Ovary (tissue), 9 donors: Measurements from ENCODE around the gene MYL12A. TPM values are rescaled to one million over a fixed set of nuclear protein-coding genes. Genes with fewer than 3 reads are reported as not detected.

Experiments
- DNase-seq, 5 donors: peaks; one replicate each; pipeline ENCODE4 v3.0.0-alpha.2; 2019 to 2020
- H3K27ac ChIP-seq, 2 donors: fragments of 200-600 bp; one replicate each; pipeline versions ENCODE4 v1.5.1 to v1.8.0; 2019 to 2022
- H3K27me3 ChIP-seq: fragments of 200-600 bp; one replicate; pipeline ENCODE4 v1.8.0; 2022
- H3K36me3 ChIP-seq: fragments of 200-600 bp; sonication (generic); one replicate; pipeline ENCODE4 v1.5.1; 2019
- H3K4me1 ChIP-seq: one replicate; pipeline ENCODE4 v1.8.1; 2013; ENCODE audit warnings: mild to moderate bottlenecking, moderate library complexity; ENCODE audit not compliant: insufficient read depth
- H3K4me3 ChIP-seq: fragments of 200-600 bp; sonication (generic); one replicate; pipeline ENCODE4 v1.5.1; 2017
- H3K9me3 ChIP-seq, 2 donors: fragments of 200-600 bp in 1 of 2; sonication (generic) in 1 of 2; one replicate each; pipeline versions ENCODE4 v1.5.1 to v1.8.1; 2013 to 2019; ENCODE audit warnings: mild to moderate bottlenecking in 1 of 2, moderate library complexity in 1 of 2
- EP300 ChIP-seq: sonication (generic); formaldehyde crosslinking; IDR thresholded peaks from one replicate; pipeline ENCODE4 v1.6.1; 2017; ENCODE audit warnings: antibody characterized with exemption
- POLR2A ChIP-seq: fragments of 450-650 bp; IDR thresholded peaks from one replicate; pipeline ENCODE4 v1.6.1; 2017; ENCODE audit warnings: antibody characterized with exemption, mild to moderate bottlenecking, moderate library complexity
- WGBS, 3 donors: extraction: QIAGEN DNeasy Blood & Tissue Kit in 1 of 3; methylation state at CpG; one replicate each; pipeline versions ENCODE4 v1.1.5 to v1.1.7; 2013 to 2017; 5-methylcytosine and 5-hydroxymethylcytosine counted together
- intact Hi-C, 4 donors: fragments of 100-400 bp; cut with DNase I; formaldehyde crosslinking; loops; one replicate each; pipeline versions ENCODE4 v1.11.0 to v1.15.1; 2022 to 2023
- polyA plus RNA-seq, 2 donors: library from polyadenylated mRNA; stranded (reverse); fragments of 200-250 nt in 1 of 2; fragments of 350-450 nt in 1 of 2; fragmentation: Illumina TruSeq in 1 of 2; extraction: RNeasy Lipid Tissue Mini Kit (QIAGEN cat#74804) in 1 of 2; gene quantifications; one replicate each; pipeline ENCODE4 v1.2.3, GENCODE V29; 2013 to 2014
- total RNA-seq, 7 donors: library from RNA; depleted of rRNA in 2 of 7; stranded (reverse); fragments of >200 nt in 2 of 7; fragmentation: NEBNext Ultra II Directional in 3 of 7; extraction: Animal tissue kit (Norgen Biotek cat#: 25700) in 3 of 7; gene quantifications; one replicate each; pipeline versions ENCODE4 v1.1.0 to v1.2.4, GENCODE V29; 2016 to 2023
- TF ChIP-seq, protein P1 (sequence below), 3 donors: fragments of 450-650 bp in 2 of 3; fragments of 200-600 bp in 1 of 3; IDR thresholded peaks; one replicate each; pipeline versions ENCODE4 v1.5.1 to v1.8.0; 2016 to 2022; ENCODE audit warnings: antibody characterized with exemption in 3 of 3, mild to moderate bottlenecking in 1 of 3
- donor health status: DM: no; HTN: no; CAD: no; lungs with moderate emphysema.
- donor health status: DM: no; HTN: no; CAD: no.
- donor health status: Bipolar disorder and iron deficiency.
- donor health status: DM: yes; HTN: yes; CAD: no.
- donor health status: DM: no; HTN: no; CAD: no.
- donor health status: DM: yes; HTN: yes; CAD: no.

Gene MYL12A
- total and polyA plus RNA-seq, 9 donors: 137 to 595 (median 246) TPM

DNA sequence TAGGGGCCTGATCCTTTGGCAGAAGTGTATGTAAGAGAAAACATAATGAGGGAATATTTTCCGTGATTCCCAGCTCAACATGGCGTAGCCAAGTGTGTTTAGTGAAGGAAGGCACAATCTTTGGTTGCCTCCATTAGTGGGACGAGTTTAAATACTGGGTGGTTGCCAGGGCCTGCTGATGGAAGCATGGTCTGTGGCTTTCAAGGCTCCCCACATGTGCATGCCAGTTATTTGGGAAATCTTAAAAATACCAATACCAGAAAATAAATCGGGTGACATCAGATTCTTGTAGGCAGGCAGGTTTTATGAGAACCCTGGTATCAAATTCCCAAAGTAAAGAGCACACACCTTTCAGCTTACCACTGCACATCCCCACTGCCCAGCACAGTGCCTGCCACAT lies 7.1 kb downstream of the MYL12A start:
- DNase-seq: no peak
- H3K27ac ChIP-seq: no peak overlapping the region
- WGBS, 3 donors: 81 to 86% (median 82%) methylated on average over 4 of the region's 4 CpGs
- H3K4me1 ChIP-seq: peaks cover 4% of the 10 kb centered on the region
- no peaks in the 10 kb centered on the region for H3K36me3 ChIP-seq
- TF ChIP-seq, protein P1, sequence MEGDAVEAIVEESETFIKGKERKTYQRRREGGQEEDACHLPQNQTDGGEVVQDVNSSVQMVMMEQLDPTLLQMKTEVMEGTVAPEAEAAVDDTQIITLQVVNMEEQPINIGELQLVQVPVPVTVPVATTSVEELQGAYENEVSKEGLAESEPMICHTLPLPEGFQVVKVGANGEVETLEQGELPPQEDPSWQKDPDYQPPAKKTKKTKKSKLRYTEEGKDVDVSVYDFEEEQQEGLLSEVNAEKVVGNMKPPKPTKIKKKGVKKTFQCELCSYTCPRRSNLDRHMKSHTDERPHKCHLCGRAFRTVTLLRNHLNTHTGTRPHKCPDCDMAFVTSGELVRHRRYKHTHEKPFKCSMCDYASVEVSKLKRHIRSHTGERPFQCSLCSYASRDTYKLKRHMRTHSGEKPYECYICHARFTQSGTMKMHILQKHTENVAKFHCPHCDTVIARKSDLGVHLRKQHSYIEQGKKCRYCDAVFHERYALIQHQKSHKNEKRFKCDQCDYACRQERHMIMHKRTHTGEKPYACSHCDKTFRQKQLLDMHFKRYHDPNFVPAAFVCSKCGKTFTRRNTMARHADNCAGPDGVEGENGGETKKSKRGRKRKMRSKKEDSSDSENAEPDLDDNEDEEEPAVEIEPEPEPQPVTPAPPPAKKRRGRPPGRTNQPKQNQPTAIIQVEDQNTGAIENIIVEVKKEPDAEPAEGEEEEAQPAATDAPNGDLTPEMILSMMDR (IDR thresholded peaks at IDR 0.05): no peak
- TF ChIP-seq POLR2A: no peak
- TF ChIP-seq EP300: no peak
- H3K9me3 ChIP-seq: no peaks in the 10 kb centered on the region
- H3K4me3 ChIP-seq: no peak overlapping the region
- H3K27me3 ChIP-seq: no peaks in the 10 kb centered on the region
- intact Hi-C loops: no loop called here

- Histone ChIP-seq H3K4me1 (peaks cover 6% of the 10 kb centered on the region), H3K27me3 (no peaks in the 10 kb centered on the region), H3K27ac (no peak overlapping the region), H3K36me3 (no peaks in the 10 kb centered on the region), H3K4me3 (no peak overlapping the region), H3K9me3 (no peaks in the 10 kb centered on the region)
- intact Hi-C loops: no loop called here
- TF ChIP-seq POLR2A: no peak
- TF ChIP-seq EP300: no peak
- TF ChIP-seq, protein P1 (IDR thresholded peaks at IDR 0.05): no peak
- DNase-seq: no peak
- WGBS, 3 donors: 62 to 72% (median 70%) methylated on average over 5 of the region's 5 CpGs
Measured at GRCh38 chr18:3255611-3256165, 8.1 kb downstream of the MYL12A start.

DNA sequence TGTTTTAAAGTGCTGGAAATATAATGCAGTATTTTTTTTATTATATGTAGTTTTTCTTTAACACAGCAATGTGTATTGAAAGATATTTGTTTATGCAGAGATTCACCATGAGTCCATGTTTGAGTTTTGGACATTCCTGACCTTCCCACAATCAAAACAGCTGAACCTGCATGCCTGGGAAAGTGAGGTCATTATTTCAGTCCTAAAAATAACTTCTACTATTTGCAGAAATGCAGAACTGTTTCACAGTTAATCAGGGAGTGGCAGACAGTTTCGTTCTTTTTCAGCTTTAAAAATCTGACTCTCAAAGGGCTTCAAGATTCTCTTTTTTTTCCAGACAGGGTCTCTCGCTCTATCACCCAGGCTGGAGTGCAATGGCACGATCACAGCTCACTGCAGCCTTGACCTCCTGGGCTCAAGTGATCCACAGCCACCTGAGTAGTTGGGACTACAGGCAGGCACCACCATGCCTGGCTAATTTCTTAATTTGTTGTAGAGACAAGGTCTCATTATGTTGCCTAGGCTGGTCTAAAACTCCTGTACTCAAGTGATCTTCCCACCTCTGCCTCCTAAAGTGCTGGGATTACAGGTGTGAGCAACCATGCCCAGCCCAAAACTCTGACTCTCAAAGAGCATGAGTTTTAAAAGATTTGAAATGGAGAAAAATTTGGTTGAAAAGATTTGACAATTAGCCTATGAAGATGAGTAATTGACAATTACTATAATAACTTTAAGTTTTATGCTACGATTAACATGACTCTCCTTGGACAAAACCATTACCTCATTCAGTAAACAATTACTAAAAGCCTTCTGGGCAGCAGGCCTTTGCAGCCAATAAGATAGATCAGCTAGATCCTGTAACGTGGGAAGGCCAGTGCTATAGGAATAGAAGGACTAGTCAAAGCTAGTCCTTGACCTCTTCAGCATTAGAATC lies 9.4 kb downstream of the MYL12A start:
- Histone ChIP-seq H3K9me3 (no peaks in the 10 kb centered on the region), H3K36me3 (no peaks in the 10 kb centered on the region), H3K27ac (no peak overlapping the region), H3K27me3 (no peaks in the 10 kb centered on the region), H3K4me3 (no peak overlapping the region), H3K4me1 (peaks cover 7% of the 10 kb centered on the region)
- intact Hi-C loops: no loop called here
- no peak for DNase-seq
- TF ChIP-seq, protein P1 (IDR thresholded peaks at IDR 0.05): no peak
- TF ChIP-seq POLR2A (no peak), EP300 (no peak)
- WGBS, 3 donors: 38 to 44% (median 39%) methylated on average over 5 of the region's 5 CpGs

DNA sequence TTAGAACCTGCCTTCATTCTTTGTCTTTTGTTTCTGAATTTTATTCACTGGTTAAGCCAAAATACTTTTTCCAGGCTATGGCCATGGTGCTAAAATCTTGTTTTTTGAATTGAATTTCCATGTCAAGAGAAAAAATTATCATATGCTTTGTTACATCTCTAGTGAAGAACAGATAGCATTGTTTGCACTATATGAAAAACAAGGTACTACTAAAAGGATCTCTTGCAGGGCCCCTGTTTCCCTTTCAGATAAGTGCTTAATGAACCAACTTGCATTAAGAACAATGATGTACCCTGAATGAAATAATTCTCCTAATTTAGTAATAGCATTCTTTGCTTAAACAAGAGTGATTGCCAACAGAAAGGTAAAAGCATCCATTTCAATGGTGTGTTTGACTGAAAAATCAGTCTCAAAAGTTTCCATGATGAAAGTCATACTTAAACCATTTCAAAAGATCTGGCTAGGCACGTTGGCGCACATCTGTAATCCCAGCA lies 10.1 kb downstream of the MYL12A start:
- H3K9me3 ChIP-seq: no peaks in the 10 kb centered on the region
- peaks cover 5% of the 10 kb centered on the region for H3K4me1 ChIP-seq
- DNase-seq: no peak
- whole genome bisulfite sequencing, 3 donors: 88 to 89% (median 89%) methylated on average over 2 of the region's 2 CpGs
- intact Hi-C loops: no loop called here
- no peaks in the 10 kb centered on the region for H3K27me3 ChIP-seq
- no peak overlapping the region for H3K27ac ChIP-seq
- H3K36me3 ChIP-seq: no peaks in the 10 kb centered on the region
- no peak for TF ChIP-seq POLR2A
- TF ChIP-seq, protein P1 (IDR thresholded peaks at IDR 0.05): no peak
- no peak for TF ChIP-seq EP300
- no peak overlapping the region for H3K4me3 ChIP-seq
